K562 (cell line): ENCODE results near the gene SCAPER. TPM values are rescaled to one million over a fixed set of nuclear protein-coding genes. Genes with fewer than 3 reads are reported as not detected.

ENCODE experiments used
- ARHGAP35 ChIP-seq: fragments of 450-650 bp; IDR thresholded peaks from 2 replicates; pipeline ENCODE4 v1.6.1; 2018; ENCODE audit not compliant: partially characterized antibody
- BCOR ChIP-seq: fragments of 450-650 bp; IDR thresholded peaks from 2 replicates; pipeline ENCODE4 v1.6.1; 2016
- CEBPG ChIP-seq, 3 experiments: fragments of 200-800 bp in 1 of 3; sonication (Bioruptor generic) in 1 of 3; sonication (generic) in 1 of 3; formaldehyde crosslinking in 1 of 3; IDR thresholded peaks in 2 of 3; conservative IDR thresholded peaks in 1 of 3; 2 replicates each; pipeline versions ENCODE4 v1.6.1 to v1.8.0; 2016 to 2022; ENCODE audit warnings: missing compliant biosample characterization in 2 of 3, missing genetic modification characterization in 2 of 3, mild to moderate bottlenecking in 1 of 3, missing genetic modification reagents in 1 of 3
- FOXK2 ChIP-seq, 2 experiments: fragments of 450-650 bp; IDR thresholded peaks in 1 of 2; conservative IDR thresholded peaks in 1 of 2; 2 replicates each; pipeline ENCODE4 v1.6.1; 2016; ENCODE audit warnings: low read depth in 2 of 2, mild to moderate bottlenecking in 1 of 2
- FOXP1 ChIP-seq: sonication (generic); formaldehyde crosslinking; IDR thresholded peaks from 2 replicates; pipeline ENCODE4 v1.8.0; 2022; ENCODE audit warnings: mild to moderate bottlenecking, missing genetic modification reagents
- GATAD2B ChIP-seq: fragments of 450-650 bp; IDR thresholded peaks from 2 replicates; pipeline ENCODE4 v1.6.1; 2017; ENCODE audit warnings: mild to moderate bottlenecking, borderline replicate concordance
- HMGXB4 ChIP-seq: sonication (generic); formaldehyde crosslinking; IDR thresholded peaks from 2 replicates; pipeline ENCODE4 v1.8.1; 2023; ENCODE audit warnings: mild to moderate bottlenecking, missing genetic modification reagents
- MAZ ChIP-seq, 2 experiments: fragments of 450-650 bp in 1 of 2; sonication (generic) in 1 of 2; formaldehyde crosslinking; IDR thresholded peaks in 1 of 2; conservative IDR thresholded peaks in 1 of 2; 2 replicates each; pipeline versions ENCODE4 v1.4.0 to v1.5.0; 2020; ENCODE audit warnings: mild to moderate bottlenecking in 1 of 2, missing genetic modification reagents in 1 of 2
- MBD2 ChIP-seq: sonication (generic); IDR thresholded peaks from 2 replicates; pipeline ENCODE4 v1.6.1; 2016; ENCODE audit warnings: low read depth, borderline replicate concordance
- MTA1 ChIP-seq: fragments of 450-650 bp; IDR thresholded peaks from 2 replicates; pipeline ENCODE4 v1.6.1; 2017; ENCODE audit warnings: borderline replicate concordance
- POLR2AphosphoS5 ChIP-seq: IDR thresholded peaks from 2 replicates; pipeline ENCODE4 v1.6.1; 2011; ENCODE audit warnings: mild to moderate bottlenecking, low read depth, low read length, moderate library complexity; ENCODE audit not compliant: control insufficient read depth, insufficient read depth
- POLR2B ChIP-seq: fragments of 450-650 bp; IDR thresholded peaks from 2 replicates; pipeline ENCODE4 v1.6.1; 2018; ENCODE audit warnings: low read depth; ENCODE audit not compliant: partially characterized antibody
- RBM25 ChIP-seq: fragments of 200-400 bp; formaldehyde crosslinking; IDR thresholded peaks from 2 replicates; pipeline ENCODE4 v1.6.1; 2018; ENCODE audit warnings: low read length, low read depth, moderate library complexity; ENCODE audit not compliant: severe bottlenecking
- RNF2 ChIP-seq: sonication (generic); IDR thresholded peaks from 2 replicates; pipeline ENCODE4 v1.6.1; 2016
- SMAD3 ChIP-seq: fragments of 450-650 bp; formaldehyde crosslinking; conservative IDR thresholded peaks from 2 replicates; pipeline ENCODE4 v1.4.0; 2020; ENCODE audit warnings: mild to moderate bottlenecking
- TAF9B ChIP-seq: fragments of 450-650 bp; IDR thresholded peaks from 2 replicates; pipeline ENCODE4 v1.6.1; 2018; ENCODE audit warnings: mild to moderate bottlenecking; ENCODE audit not compliant: partially characterized antibody
- TAL1 ChIP-seq: fragments of 450-650 bp; IDR thresholded peaks from 2 replicates; pipeline ENCODE4 v1.6.1; 2016; ENCODE audit warnings: mild to moderate bottlenecking
- TBP ChIP-seq: optimal IDR thresholded peaks from 2 replicates; pipeline ENCODE3; 2011; ENCODE audit warnings: low read depth, low read length, improper control_type of control experiment
- TCF7L2 ChIP-seq: fragments of 150-350 bp; IDR thresholded peaks from 2 replicates; pipeline ENCODE4 v1.6.1; 2016; ENCODE audit warnings: low read depth, mild to moderate bottlenecking, low read length, moderate library complexity
- TEAD2 ChIP-seq: fragments of 450-650 bp; IDR thresholded peaks from 2 replicates; pipeline ENCODE4 v1.6.1; 2016; ENCODE audit warnings: missing genetic modification characterization, control low read depth, missing compliant biosample characterization
- THRB ChIP-seq: fragments of 450-650 bp; formaldehyde crosslinking; conservative IDR thresholded peaks from 2 replicates; pipeline ENCODE4 v1.4.0; 2022; ENCODE audit warnings: mild to moderate bottlenecking, missing genetic modification characterization
- TRIM24 ChIP-seq, 2 experiments: fragments of 450-650 bp; IDR thresholded peaks; 2 replicates each; pipeline ENCODE4 v1.6.1; 2016
- ZBTB2 ChIP-seq: fragments of 450-650 bp; IDR thresholded peaks from 2 replicates; pipeline ENCODE4 v1.6.1; 2016; ENCODE audit warnings: antibody characterized with exemption
- ZNF143 ChIP-seq: sonication (generic); formaldehyde crosslinking; IDR thresholded peaks from 2 replicates; pipeline ENCODE4 v1.9.0; 2022; ENCODE audit warnings: mild to moderate bottlenecking, missing genetic modification reagents
- ZNF57 ChIP-seq: fragments of 450-650 bp; formaldehyde crosslinking; IDR thresholded peaks from 2 replicates; pipeline ENCODE4 v1.4.0; 2020; ENCODE audit warnings: mild to moderate bottlenecking, moderate library complexity
- ZNF79 ChIP-seq: fragments of 250-450 bp; sonication (Bioruptor Pico); IDR thresholded peaks from 2 replicates; pipeline ENCODE4 v1.4.0; 2020; ENCODE audit warnings: low read depth, mild to moderate bottlenecking, moderate library complexity
- polyA plus RNA-seq, 8 experiments: library from polyadenylated mRNA; depleted of rRNA in 4 of 8; stranded (reverse) in 5 of 8; unstranded in 3 of 8; fragments of >200 nt; fragmentation: Nextera tagmentation in 2 of 8; fragmentation: Illumina TruSeq in 1 of 8; extraction: Ambion mirVana in 2 of 8; extraction: Trizol in 1 of 8; gene quantifications; 2 replicates each; pipeline versions ENCODE4 v1.2.1 to v1.2.3, GENCODE V29; 2011 to 2014; ENCODE audit warnings: inconsistent platforms in 1 of 8, missing spikeins in 1 of 8
- total RNA-seq, 7 experiments: library from RNA; depleted of rRNA in 6 of 7; stranded (reverse); fragments of >200 nt in 6 of 7; fragmentation: Illumina TruSeq in 2 of 7; extraction: Trizol in 2 of 7; gene quantifications; 2 replicates each; pipeline versions ENCODE4 v1.2.1 to v1.2.3, GENCODE V29; 2011 to 2021; ENCODE audit warnings: low replicate concordance in 1 of 7

Gene SCAPER
- total and polyA plus RNA-seq, 9 of the 15 experiments (the other 6 are each of a cell fraction or from before 2014, with no cell fraction given): 1.3 to 5.7 (median 3.2) TPM

GRCh38 chr15:76336254-76337058, 568.7 kb downstream of the SCAPER start, which contains the start of gene ISL2 (continued):
- peak; percentile 55 to 79; a peak in 3 of 4 replicates for TF ChIP-seq FOXK2 (conservative IDR thresholded peaks at IDR 0.05 in 1 of 2, IDR thresholded peaks at IDR 0.05 in 1 of 2; ENCODE audit: low read depth in 2 of 2)
- TF ChIP-seq TAL1: no peak
- peak; percentile 98 for TF ChIP-seq CEBPG (CRISPR knock-in tag; IDR thresholded peaks at IDR 0.05)
- TF ChIP-seq CEBPG (tag; conservative IDR thresholded peaks at IDR 0.05 in 1 of 2, IDR thresholded peaks at IDR 0.05 in 1 of 2): peak; percentile 94 to 97
- peak; percentile 31; the same call in 1 of the 2 replicates for TF ChIP-seq FOXP1 (CRISPR knock-in tag)
- TF ChIP-seq ZBTB2: peak; percentile 82
- no peak for TF ChIP-seq RBM25
- no peak for TF ChIP-seq SMAD3
- no peak for TF ChIP-seq ZNF57
- TF ChIP-seq ARHGAP35: no peak
- TF ChIP-seq GATAD2B: no peak
- no peak for TF ChIP-seq RNF2
- peak; percentile 67 to 90; a peak in 3 of 4 replicates for TF ChIP-seq MAZ (CRISPR knock-in tag; conservative IDR thresholded peaks at IDR 0.05 in 1 of 2, IDR thresholded peaks at IDR 0.05 in 1 of 2)
- no peak for TF ChIP-seq ZNF79 (CRISPR knock-in tag)
- TF ChIP-seq TBP: peak; percentile 82
- TF ChIP-seq TCF7L2: no peak
- no peak for TF ChIP-seq MTA1
- TF ChIP-seq HMGXB4: no peak
- TF ChIP-seq TRIM24 (IDR thresholded peaks at IDR 0.05): no peak
- TF ChIP-seq ZNF143 (CRISPR knock-in tag): no peak
- peak; percentile 75 for TF ChIP-seq TAF9B
- peak; percentile 53 for TF ChIP-seq POLR2B
- TF ChIP-seq THRB (CRISPR knock-in tag): no peak
- no peak for TF ChIP-seq TEAD2
- peak; percentile 72 for TF ChIP-seq POLR2AphosphoS5
- TF ChIP-seq BCOR: no peak
- peak; percentile 10; the same call in 1 of the 2 replicates for TF ChIP-seq MBD2
